Thyroid gland (tissue), 4 donors: Measurements from ENCODE around the gene CCBE1. TPM values are rescaled to one million over a fixed set of nuclear protein-coding genes. Genes with fewer than 3 reads are reported as not detected.
"Not testable (repeated sequence)": the region's sequence is repeated elsewhere in the genome, so short reads cannot be mapped to it uniquely, and the experiment has no call there.

Experiments used
- DNase-seq, 2 donors: peaks; one replicate each; pipeline ENCODE4 v3.0.0-alpha.2; 2019
- H3K27ac ChIP-seq, 3 donors: fragments of 200-600 bp; sonication (generic); 1 replicate in 2 of 3; 2 replicates in 1 of 3; pipeline ENCODE4 v1.5.1; 2016 to 2019; ENCODE audit warnings: mild to moderate bottlenecking in 1 of 3, moderate library complexity in 1 of 3
- H3K27me3 ChIP-seq: fragments of 200-600 bp; sonication (generic); one replicate; pipeline ENCODE4 v1.5.1; 2019
- H3K36me3 ChIP-seq, 2 donors: fragments of 200-600 bp; sonication (generic); one replicate each; pipeline ENCODE4 v1.5.1; 2016 to 2019
- H3K4me1 ChIP-seq, 2 donors: fragments of 200-600 bp; sonication (generic); one replicate each; pipeline ENCODE4 v1.5.1; 2017 to 2019
- H3K4me3 ChIP-seq, 3 donors: fragments of 200-600 bp; sonication (generic); replicated peaks in 1 of 3; 1 replicate in 2 of 3; 2 replicates in 1 of 3; pipeline ENCODE4 v1.5.1; 2016; ENCODE audit warnings: mild to moderate bottlenecking in 1 of 3
- H3K9me3 ChIP-seq: fragments of 200-600 bp; sonication (generic); one replicate; pipeline ENCODE4 v1.5.1; 2017
- CTCF ChIP-seq, 6 experiments: fragments of 200-600 bp in 3 of 6; fragments of 450-650 bp in 3 of 6; sonication (generic) in 3 of 6; IDR thresholded peaks; one replicate each; pipeline ENCODE4 v1.5.1; 2016 to 2019; ENCODE audit warnings: antibody characterized with exemption in 6 of 6, mild to moderate bottlenecking in 2 of 6, inconsistent platforms in 1 of 6, moderate library complexity in 1 of 6
- POLR2A ChIP-seq, 2 donors: fragments of 450-650 bp; IDR thresholded peaks; one replicate each; pipeline ENCODE4 v1.6.1; 2017; ENCODE audit warnings: antibody characterized with exemption in 2 of 2, mild to moderate bottlenecking in 2 of 2, moderate library complexity in 1 of 2
- WGBS, 2 donors: methylation state at CpG; one replicate each; pipeline ENCODE4 v1.1.5; 2017; 5-methylcytosine and 5-hydroxymethylcytosine counted together
- intact Hi-C: fragments of 100-400 bp; cut with DNase I; formaldehyde crosslinking; loops from one replicate; pipeline ENCODE4 v1.15.1; 2023
- total RNA-seq, 4 donors: library from RNA; depleted of rRNA; stranded (reverse); fragments of >200 nt; gene quantifications; one replicate each; pipeline ENCODE4 v1.2.3, GENCODE V29; 2016

The CCBE1 gene
- total RNA-seq, 4 donors from 2014 or later, result 0.34 to 9.0 (median 1.1) TPM

GRCh38 chr18:59516356-59517155 lies 180.7 kb downstream of the CCBE1 start:
- H3K9me3 ChIP-seq, result no peaks in the 10 kb centered on the region
- intact Hi-C loops, result loop anchor here (10.0 kb wide), 1 partner anchor 52 kb away; no protein-coding TSS in a partner anchor
- DNase-seq, result peak; percentile 80 to 82
- peak overlapping the region; percentile 40 to 71 (median 68) for H3K27ac ChIP-seq
- H3K27me3 ChIP-seq, result no peaks in the 10 kb centered on the region
- TF ChIP-seq POLR2A (IDR thresholded peaks at IDR 0.05) (no peak), CTCF (IDR thresholded peaks at IDR 0.05) (no peak)
- H3K36me3 ChIP-seq, result no peaks in the 10 kb centered on the region
- peaks cover 26 to 31% of the 10 kb centered on the region in 2 donors for H3K4me1 ChIP-seq
- WGBS, 2 donors, result 4 to 10% methylated on average over 6 of the region's 6 CpGs
- H3K4me3 ChIP-seq, result no peak overlapping the region

- peaks cover 26 to 31% of the 10 kb centered on the region in 2 donors for H3K4me1 ChIP-seq
- H3K27ac ChIP-seq, result peak overlapping the region; percentile 1 to 71 (median 50)
- not testable (repeated sequence) for H3K27me3 ChIP-seq, H3K36me3 ChIP-seq, DNase-seq, H3K9me3 ChIP-seq, H3K4me3 ChIP-seq
- intact Hi-C loops, result loop anchor here (10.0 kb wide), 1 partner anchor 51 kb away; no protein-coding TSS in a partner anchor
- WGBS, 2 donors, result 76 to 77% methylated on average over 6 of the region's 6 CpGs
Observed at GRCh38 chr18:59515956-59516355, 181.3 kb downstream of the CCBE1 start.

- Histone ChIP-seq H3K9me3 (no peaks in the 10 kb centered on the region), H3K36me3 (no peaks in the 10 kb centered on the region), H3K27ac (peak overlapping the region in 2 of 3 donors; percentile 1 to 50), H3K4me1 (peaks cover 26 to 31% of the 10 kb centered on the region in 2 donors), H3K4me3 (no peak overlapping the region), H3K27me3 (no peaks in the 10 kb centered on the region)
- 86 to 91% methylated on average over 5 of the region's 5 CpGs for WGBS, 2 donors
- no peak for TF ChIP-seq POLR2A (IDR thresholded peaks at IDR 0.05)
- TF ChIP-seq CTCF (IDR thresholded peaks at IDR 0.05), result no peak
- DNase-seq, result no peak
- intact Hi-C loops, result loop anchor here (10.0 kb wide), 1 partner anchor 50 kb away; no protein-coding TSS in a partner anchor
Observed at GRCh38 chr18:59515147-59515546, 182.1 kb downstream of the CCBE1 start.

GRCh38 chr18:59514203-59514602 lies 183.0 kb downstream of the CCBE1 start:
- H3K4me1 ChIP-seq, result peaks cover 26 to 31% of the 10 kb centered on the region in 2 donors
- intact Hi-C loops, result loop anchor here (10.0 kb wide), 1 partner anchor 49 kb away; no protein-coding TSS in a partner anchor
- peak overlapping the region; percentile 5 to 50 (median 8) for H3K27ac ChIP-seq

More at GRCh38 chr18:59514203-59514602, 183.0 kb downstream of the CCBE1 start:
- no peak overlapping the region for H3K4me3 ChIP-seq
- TF ChIP-seq CTCF (IDR thresholded peaks at IDR 0.05), result no peak
- TF ChIP-seq POLR2A (IDR thresholded peaks at IDR 0.05), result no peak
- no peaks in the 10 kb centered on the region for H3K36me3 ChIP-seq
- DNase-seq, result peak; percentile 58 to 74
- no peaks in the 10 kb centered on the region for H3K27me3 ChIP-seq
- 29 to 32% methylated on average over 13 of the region's 13 CpGs for WGBS, 2 donors
- H3K9me3 ChIP-seq, result no peaks in the 10 kb centered on the region
